Mononuclear cell (primary cell): ENCODE results near the gene TAAR8. TPM values are rescaled to one million over a fixed set of nuclear protein-coding genes. Genes with fewer than 3 reads are reported as not detected.
"Not testable (repeated sequence)": the region's sequence is repeated elsewhere in the genome, so short reads cannot be mapped to it uniquely, and the experiment has no call there.

Experiments used
- H3K27me3 ChIP-seq: 2 replicates; pipeline ENCODE4 v1.6.0; 2011; ENCODE audit warnings: low read length, control low read depth; ENCODE audit not compliant: insufficient read depth
- H3K4me1 ChIP-seq: 2 replicates; pipeline ENCODE4 v1.5.1; 2011; ENCODE audit warnings: mild to moderate bottlenecking, low read length, control low read depth; ENCODE audit not compliant: insufficient read depth
- H3K4me3 ChIP-seq: 2 replicates; pipeline ENCODE4 v1.5.1; 2011; ENCODE audit warnings: mild to moderate bottlenecking, low read length, moderate library complexity
- H3K9me3 ChIP-seq: 2 replicates; pipeline ENCODE4 v1.5.1; 2011; ENCODE audit warnings: low read depth, mild to moderate bottlenecking, control low read depth, low read length
- total RNA-seq: library from RNA; depleted of rRNA; stranded (reverse); fragments of >200 nt; gene quantifications from one replicate; pipeline ENCODE4 v1.2.3, GENCODE V29; 2012

Gene TAAR8
- total RNA-seq, 1 donor = not detected

- H3K4me1 ChIP-seq = no peaks in the 10 kb centered on the region
- no peak overlapping the region for H3K4me3 ChIP-seq
- peaks cover 10% of the 10 kb centered on the region for H3K27me3 ChIP-seq
- no peaks in the 10 kb centered on the region for H3K9me3 ChIP-seq
These were observed 19.3 kb downstream of the TAAR8 start for GRCh38 chr6:132571774-132572173.

DNA sequence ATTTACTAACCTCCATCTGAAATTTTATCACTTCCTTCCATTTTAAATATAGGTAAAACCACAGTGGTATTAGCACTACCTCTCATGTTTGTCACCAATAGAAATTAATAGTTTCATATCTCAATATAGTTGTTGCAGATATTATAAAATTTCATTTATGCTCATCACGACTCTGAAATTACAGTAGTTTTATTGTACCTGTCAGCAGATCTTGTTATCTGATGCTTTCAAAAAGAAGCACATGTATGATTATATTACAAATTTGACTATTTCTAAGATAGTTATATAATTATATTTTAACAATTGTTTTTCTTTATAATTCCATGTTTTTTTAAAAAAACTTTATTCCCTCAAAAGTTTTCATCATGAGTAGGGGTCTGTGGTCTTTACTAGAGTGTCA, 32.2 kb downstream of the TAAR8 start:
- Histone ChIP-seq H3K9me3 (no peaks in the 10 kb centered on the region), H3K27me3 (peaks cover 3% of the 10 kb centered on the region), H3K4me3 (no peak overlapping the region), H3K4me1 (peaks cover 3% of the 10 kb centered on the region)

GRCh38 chr6:132587424-132587823, 35.0 kb downstream of the TAAR8 start:
- H3K27me3 ChIP-seq = no peaks in the 10 kb centered on the region
- H3K4me1 ChIP-seq = peaks cover 6% of the 10 kb centered on the region
- no peak overlapping the region for H3K4me3 ChIP-seq
- H3K9me3 ChIP-seq = no peaks in the 10 kb centered on the region

GRCh38 chr6:132589454-132589853, 37.0 kb downstream of the TAAR8 start, which contains the start of gene TAAR5:
Gene TAAR5, minus strand, starts transcription at chr6:132589741. Its CDS starts 55 bp downstream, at chr6:132589686.
- Histone ChIP-seq H3K9me3 (no peaks in the 10 kb centered on the region), H3K4me1 (peaks cover 16% of the 10 kb centered on the region), H3K4me3 (no peak within 1 kb of the TSS), H3K27me3 (no peaks in the 10 kb centered on the region)

- no peak overlapping the region for H3K4me3 ChIP-seq
- H3K4me1 ChIP-seq = peaks cover 16% of the 10 kb centered on the region
- no peaks in the 10 kb centered on the region for H3K27me3 ChIP-seq
- no peaks in the 10 kb centered on the region for H3K9me3 ChIP-seq
These were observed 37.9 kb downstream of the TAAR8 start for GRCh38 chr6:132590362-132590761.

DNA sequence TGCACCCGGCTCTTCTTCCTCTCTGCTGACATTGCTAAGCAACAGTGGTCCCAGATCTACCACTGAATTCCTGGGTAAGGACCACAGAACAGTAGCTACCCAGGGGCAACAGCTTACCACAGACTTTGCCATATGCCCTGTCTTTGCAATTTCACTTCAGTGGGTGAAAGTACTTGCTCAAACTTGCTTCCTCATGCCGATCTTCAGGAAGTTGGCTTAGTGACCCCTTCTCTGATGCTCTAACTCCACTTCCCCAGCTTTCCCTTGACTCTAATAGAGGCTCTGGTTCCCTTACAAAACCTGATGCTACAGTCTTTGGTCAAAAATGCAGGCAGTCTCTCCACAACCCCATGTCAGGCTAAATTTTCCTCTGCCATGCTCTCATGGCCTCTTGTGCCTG, 40.4 kb downstream of the TAAR8 start:
- Histone ChIP-seq H3K4me3 (no peak overlapping the region), H3K4me1 (peaks cover 13% of the 10 kb centered on the region)

GRCh38 chr6:132596201-132596600, 43.7 kb downstream of the TAAR8 start:
- Histone ChIP-seq H3K4me1 (peaks cover 13% of the 10 kb centered on the region), H3K9me3 (no peaks in the 10 kb centered on the region), H3K4me3 (no peak overlapping the region), H3K27me3 (peaks cover 8% of the 10 kb centered on the region)

More for the DNA sequence above, 40.4 kb downstream of the TAAR8 start:
- H3K9me3 ChIP-seq = no peaks in the 10 kb centered on the region
- H3K27me3 ChIP-seq = peaks cover 3% of the 10 kb centered on the region

GRCh38 chr6:132598473-132598872, 46.0 kb downstream of the TAAR8 start:
- H3K4me3 ChIP-seq = no peak overlapping the region
- H3K27me3 ChIP-seq = peaks cover 8% of the 10 kb centered on the region

DNA sequence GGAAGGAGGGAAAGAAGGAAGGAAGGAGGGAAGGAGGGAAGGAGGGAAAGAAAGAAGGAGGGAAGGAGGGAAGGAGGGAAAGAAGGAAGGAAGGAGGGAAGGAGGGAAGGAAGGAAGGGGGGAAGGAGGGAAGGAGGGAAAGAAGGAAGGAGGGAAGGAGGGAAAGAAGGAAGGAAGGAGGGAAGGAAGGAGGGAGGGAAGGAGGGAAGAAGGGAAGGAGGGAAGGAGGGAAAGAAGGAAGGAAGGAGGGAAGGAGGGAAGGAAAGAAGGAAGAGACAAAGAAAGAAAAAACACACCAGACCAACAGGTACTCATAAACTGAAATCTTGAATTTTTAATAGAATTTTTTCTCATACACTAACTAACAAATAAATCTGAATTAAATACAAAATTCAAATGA, 48.4 kb downstream of the TAAR8 start:
- H3K27me3 ChIP-seq, H3K4me1 ChIP-seq, H3K9me3 ChIP-seq, H3K4me3 ChIP-seq: not testable (repeated sequence)

More at GRCh38 chr6:132598473-132598872, 46.0 kb downstream of the TAAR8 start:
- Histone ChIP-seq H3K9me3 (no peaks in the 10 kb centered on the region), H3K4me1 (no peaks in the 10 kb centered on the region)

Other genes with a start within 250 kb of the TAAR8 start
- 0.52 TPM for gene MOXD1, start 151.2 kb upstream of the TAAR8 start, total RNA-seq
- gene STX7, start 39.6 kb upstream of the TAAR8 start, total RNA-seq = 19.3 TPM
- not detected for gene TAAR9, start 14.4 kb upstream of the TAAR8 start, total RNA-seq
- gene TAAR6, start 17.6 kb downstream of the TAAR8 start, total RNA-seq = not detected
- not detected for gene TAAR5, start 37.1 kb downstream of the TAAR8 start, total RNA-seq
- gene TAAR2, start 71.6 kb downstream of the TAAR8 start, total RNA-seq = not detected
- gene TAAR1, start 106.5 kb downstream of the TAAR8 start, total RNA-seq = not detected
- 2.7 TPM for gene VNN1, start 161.4 kb downstream of the TAAR8 start, total RNA-seq
- 103 TPM for gene VNN2, start 205.2 kb downstream of the TAAR8 start, total RNA-seq
- gene SLC18B1, start 246.0 kb downstream of the TAAR8 start, total RNA-seq = 10.3 TPM